ENCODE measurements around the gene NUDT4.
A peak's percentile ranks its signal among the peaks of the same experiment; 100 is the strongest.
"Not testable (repeated sequence)": the region's sequence is repeated elsewhere in the genome, so short reads cannot be mapped to it uniquely, and the experiment has no call there.

The NUDT4 gene

GRCh38 chr12:93380480-93381121 is 2.9 kb downstream of the NUDT4 start:
- DNase-seq (ENCODE audit: low read depth): no peak
- in situ Hi-C loops (cut with HindIII; ENCODE audit: low sequenced_read_pairs): loop anchor here (5.0 kb wide), 1 partner anchor 393 kb away; no protein-coding TSS in a partner anchor
- H3K4me3 ChIP-seq (ENCODE audit: low read depth, low read length): peak overlapping the region; percentile 63
- peak; percentile 45 for TF ChIP-seq CTCF (IDR thresholded peaks at IDR 0.05; ENCODE audit: low read depth, low read length, missing control alignments)

GRCh38 chr12:93381161-93381975 is 3.6 kb downstream of the NUDT4 start:
- no peak for DNase-seq (ENCODE audit: low read depth)
- peak overlapping the region; percentile 63 for H3K4me3 ChIP-seq (ENCODE audit: low read depth, low read length)
- in situ Hi-C loops (cut with HindIII; ENCODE audit: low sequenced_read_pairs): loop anchor here (5.0 kb wide), 1 partner anchor 394 kb away; no protein-coding TSS in a partner anchor
- no peak for TF ChIP-seq CTCF (IDR thresholded peaks at IDR 0.05; ENCODE audit: low read depth, low read length, missing control alignments)

GRCh38 chr12:93381976-93382437 is 4.3 kb downstream of the NUDT4 start:
- in situ Hi-C loops (cut with HindIII; ENCODE audit: low sequenced_read_pairs): loop anchor here (5.0 kb wide), 1 partner anchor 395 kb away; no protein-coding TSS in a partner anchor
- DNase-seq (ENCODE audit: low read depth); H3K4me3 ChIP-seq (ENCODE audit: low read depth, low read length): not testable (repeated sequence)

GRCh38 chr12:93387780-93388179 is 10.1 kb downstream of the NUDT4 start:
- in situ Hi-C loops (cut with HindIII; ENCODE audit: low sequenced_read_pairs): no loop called here
- no peak overlapping the region for H3K4me3 ChIP-seq (ENCODE audit: low read depth, low read length)
- no peak for DNase-seq (ENCODE audit: low read depth)
- no peak for TF ChIP-seq CTCF (IDR thresholded peaks at IDR 0.05; ENCODE audit: low read depth, low read length, missing control alignments)

- no peak for TF ChIP-seq CTCF (IDR thresholded peaks at IDR 0.05; ENCODE audit: low read depth, low read length, missing control alignments)
- no peak overlapping the region for H3K4me3 ChIP-seq (ENCODE audit: low read depth, low read length)
- no peak for DNase-seq (ENCODE audit: low read depth)
- in situ Hi-C loops (cut with HindIII; ENCODE audit: low sequenced_read_pairs): no loop called here
Observed at GRCh38 chr12:93390031-93390430, 12.3 kb downstream of the NUDT4 start.

GRCh38 chr12:93390549-93391297 is 13.0 kb downstream of the NUDT4 start:
- no peak overlapping the region for H3K4me3 ChIP-seq (ENCODE audit: low read depth, low read length)
- TF ChIP-seq CTCF (IDR thresholded peaks at IDR 0.05; ENCODE audit: low read depth, low read length, missing control alignments): no peak
- in situ Hi-C loops (cut with HindIII; ENCODE audit: low sequenced_read_pairs): no loop called here
- DNase-seq (ENCODE audit: low read depth): no peak
